Spleen (tissue), 11 donors: Measurements from ENCODE around the gene GPX7. TPM values are rescaled to one million over a fixed set of nuclear protein-coding genes. Genes with fewer than 3 reads are reported as not detected.
A peak's percentile ranks its signal among the peaks of the same experiment; 100 is the strongest.

Source experiments
- DNase-seq: peaks from one replicate; pipeline ENCODE4 v3.0.0-alpha.2; 2020
- H3K27ac ChIP-seq, 8 donors: fragments of 200-600 bp; sonication (generic) in 7 of 8; 1 replicate in 4 of 8; 2 replicates in 4 of 8; pipeline versions ENCODE4 v1.5.0 to v1.8.0; 2016 to 2021; ENCODE audit warnings: inconsistent platforms in 4 of 8, mild to moderate bottlenecking in 4 of 8, moderate library complexity in 1 of 8
- H3K27me3 ChIP-seq, 7 donors: fragments of 200-600 bp; sonication (generic) in 6 of 7; replicated peaks in 1 of 7; 1 replicate in 4 of 7; 2 replicates in 3 of 7; pipeline versions ENCODE4 v1.5.0 to v1.8.0; 2016 to 2021; ENCODE audit warnings: inconsistent platforms in 3 of 7, mild to moderate bottlenecking in 1 of 7
- H3K36me3 ChIP-seq, 6 donors: fragments of 200-600 bp; sonication (generic) in 5 of 6; 1 replicate in 4 of 6; 2 replicates in 2 of 6; pipeline versions ENCODE4 v1.5.0 to v1.8.0; 2016 to 2021; ENCODE audit warnings: inconsistent platforms in 2 of 6
- H3K4me1 ChIP-seq, 6 donors: fragments of 200-600 bp; sonication (generic) in 5 of 6; 1 replicate in 3 of 6; 2 replicates in 3 of 6; pipeline versions ENCODE4 v1.5.0 to v1.8.0; 2016 to 2021; ENCODE audit warnings: inconsistent platforms in 3 of 6
- H3K4me3 ChIP-seq, 8 donors: fragments of 200-600 bp; sonication (generic) in 7 of 8; 1 replicate in 4 of 8; 2 replicates in 4 of 8; pipeline versions ENCODE4 v1.5.0 to v1.8.0; 2016 to 2021; ENCODE audit warnings: inconsistent platforms in 4 of 8, mild to moderate bottlenecking in 4 of 8, moderate library complexity in 2 of 8
- H3K9me3 ChIP-seq, 8 donors: fragments of 200-600 bp; sonication (generic) in 7 of 8; 1 replicate in 4 of 8; 2 replicates in 4 of 8; pipeline versions ENCODE4 v1.5.0 to v1.8.0; 2016 to 2021; ENCODE audit warnings: inconsistent platforms in 4 of 8
- POLR2A ChIP-seq, 3 donors: fragments of 450-650 bp; IDR thresholded peaks; one replicate each; pipeline ENCODE4 v1.5.1; 2017; ENCODE audit warnings: antibody characterized with exemption in 3 of 3, mild to moderate bottlenecking in 1 of 3
- POLR2AphosphoS5 ChIP-seq, 3 donors: sonication (generic); formaldehyde crosslinking; IDR thresholded peaks; one replicate each; pipeline ENCODE4 v1.5.1; 2017; ENCODE audit warnings: antibody characterized with exemption in 3 of 3
- WGBS, 5 donors: extraction: QIAGEN DNeasy Blood & Tissue Kit in 3 of 5; methylation state at CpG; one replicate each; pipeline versions ENCODE4 v1.1.5 to v1.1.7; 2013 to 2018; 5-methylcytosine and 5-hydroxymethylcytosine counted together
- intact Hi-C: fragments of 100-400 bp; cut with DNase I; formaldehyde crosslinking; loops from one replicate; pipeline ENCODE4 v1.15.0; 2023; ENCODE audit warnings: low total_unique reads
- polyA plus RNA-seq, 3 donors: library from polyadenylated mRNA; stranded (reverse); fragments of 200-250 nt; gene quantifications; one replicate each; pipeline ENCODE4 v1.2.1, GENCODE V29; 2013
- total RNA-seq, 7 donors: library from RNA; depleted of rRNA in 3 of 7; stranded (reverse); fragments of >200 nt in 3 of 7; fragmentation: NEBNext Ultra II Directional in 4 of 7; extraction: Animal tissue kit (Norgen Biotek cat#: 25700) in 4 of 7; gene quantifications; one replicate each; pipeline versions ENCODE4 v1.1.0 to v1.2.1, GENCODE V29; 2016 to 2021
- TF ChIP-seq, protein P1 (sequence below), 11 experiments: fragments of 200-600 bp in 7 of 11; fragments of 450-650 bp in 4 of 11; sonication (generic) in 4 of 11; IDR thresholded peaks in 8 of 11; conservative IDR thresholded peaks in 3 of 11; 1 replicate in 7 of 11; 2 replicates in 4 of 11; pipeline versions ENCODE4 v1.4.0 to v1.8.0; 2016 to 2021; ENCODE audit warnings: antibody characterized with exemption in 11 of 11, inconsistent platforms in 4 of 11, mild to moderate bottlenecking in 1 of 11
- donor health status: healthy with polysubstance abuse.
- donor health status: DM: no; HTN: no; CAD: no; lungs with moderate emphysema.
- donor health status: DM: no; HTN: no; CAD: no.
- donor health status: Bipolar disorder and iron deficiency.
- donor health status: healthy.
- donor health status: DM: no; HTN: no; CAD: no.
- donor health status: DM: yes; HTN: yes; CAD: no.

Gene GPX7
- total and polyA plus RNA-seq, 10 donors = 6.4 to 24.7 (median 13.7) TPM

DNA sequence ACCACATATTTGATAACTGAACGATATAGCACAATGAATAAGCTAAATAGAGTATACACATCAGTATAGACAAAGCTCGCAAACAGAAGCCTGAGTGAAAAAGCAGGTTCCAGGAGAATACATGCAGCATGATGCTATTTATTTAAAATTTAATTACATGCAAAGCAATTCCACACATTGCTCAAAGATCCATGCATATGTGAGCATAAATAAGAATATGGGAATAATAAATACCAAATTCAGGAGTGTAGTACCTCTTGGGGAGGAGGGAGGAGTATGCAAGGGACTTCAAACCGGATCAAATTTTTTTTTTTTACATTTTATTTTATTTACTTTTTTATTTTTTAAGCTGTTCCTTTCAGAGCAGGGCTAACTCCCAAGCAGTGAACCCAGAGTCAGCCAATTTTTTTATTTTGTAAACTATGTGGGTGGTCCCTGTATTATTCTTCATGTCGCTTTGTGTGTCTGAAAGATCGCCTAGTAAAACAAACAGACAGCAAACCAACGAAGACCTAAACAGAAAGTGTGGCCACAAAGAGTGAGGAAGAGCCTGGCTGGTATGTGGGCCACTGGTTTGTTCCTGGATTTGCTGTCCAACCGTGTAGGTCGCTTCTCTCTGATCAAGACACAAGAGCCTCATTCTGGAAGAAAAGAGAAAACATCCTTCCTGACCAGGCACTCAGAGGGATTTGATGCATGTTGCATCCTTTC, 26.6 kb downstream of the GPX7 start:
- Histone ChIP-seq H3K27ac (no peak overlapping the region), H3K27me3 (peaks cover 0 to 34% (median 10%) of the 10 kb centered on the region in 7 donors), H3K4me1 (peaks cover 3 to 86% (median 45%) of the 10 kb centered on the region in 6 donors), H3K36me3 (no peaks in the 10 kb centered on the region), H3K9me3 (peaks cover 0 to 7% (median 1%) of the 10 kb centered on the region in 8 donors), H3K4me3 (no peak overlapping the region)
- DNase-seq = no peak
- WGBS, 5 donors = 76 to 89% (median 79%) methylated on average over 8 of the region's 8 CpGs
- TF ChIP-seq, protein P1, sequence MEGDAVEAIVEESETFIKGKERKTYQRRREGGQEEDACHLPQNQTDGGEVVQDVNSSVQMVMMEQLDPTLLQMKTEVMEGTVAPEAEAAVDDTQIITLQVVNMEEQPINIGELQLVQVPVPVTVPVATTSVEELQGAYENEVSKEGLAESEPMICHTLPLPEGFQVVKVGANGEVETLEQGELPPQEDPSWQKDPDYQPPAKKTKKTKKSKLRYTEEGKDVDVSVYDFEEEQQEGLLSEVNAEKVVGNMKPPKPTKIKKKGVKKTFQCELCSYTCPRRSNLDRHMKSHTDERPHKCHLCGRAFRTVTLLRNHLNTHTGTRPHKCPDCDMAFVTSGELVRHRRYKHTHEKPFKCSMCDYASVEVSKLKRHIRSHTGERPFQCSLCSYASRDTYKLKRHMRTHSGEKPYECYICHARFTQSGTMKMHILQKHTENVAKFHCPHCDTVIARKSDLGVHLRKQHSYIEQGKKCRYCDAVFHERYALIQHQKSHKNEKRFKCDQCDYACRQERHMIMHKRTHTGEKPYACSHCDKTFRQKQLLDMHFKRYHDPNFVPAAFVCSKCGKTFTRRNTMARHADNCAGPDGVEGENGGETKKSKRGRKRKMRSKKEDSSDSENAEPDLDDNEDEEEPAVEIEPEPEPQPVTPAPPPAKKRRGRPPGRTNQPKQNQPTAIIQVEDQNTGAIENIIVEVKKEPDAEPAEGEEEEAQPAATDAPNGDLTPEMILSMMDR (IDR thresholded peaks at IDR 0.05 in 8 of 11, conservative IDR thresholded peaks at IDR 0.05 in 3 of 11) = no peak
- no peak for TF ChIP-seq POLR2AphosphoS5 (IDR thresholded peaks at IDR 0.05)
- TF ChIP-seq POLR2A (IDR thresholded peaks at IDR 0.05) = no peak
- intact Hi-C loops = no loop called here

DNA sequence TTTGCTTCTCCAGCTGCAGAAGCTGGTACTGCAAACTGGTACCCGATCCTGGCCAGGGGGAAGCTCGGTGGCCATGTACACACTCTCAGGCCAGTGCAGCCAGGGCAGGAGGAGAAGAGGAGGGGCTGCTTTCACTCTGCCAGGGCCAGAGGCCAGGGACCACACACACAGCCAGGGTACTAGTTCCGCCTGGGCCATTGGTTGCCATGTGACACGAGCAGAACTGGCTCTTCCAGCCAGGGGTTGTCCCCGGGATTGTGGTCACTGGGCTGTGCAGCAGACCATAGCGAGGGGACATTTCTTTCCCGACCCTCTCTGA, 27.1 kb downstream of the GPX7 start:
- Histone ChIP-seq H3K27me3 (peaks cover 0 to 34% (median 10%) of the 10 kb centered on the region in 7 donors), H3K36me3 (no peaks in the 10 kb centered on the region), H3K4me1 (peaks cover 7 to 91% (median 50%) of the 10 kb centered on the region in 6 donors), H3K4me3 (no peak overlapping the region), H3K9me3 (peaks cover 0 to 2% (median 0%) of the 10 kb centered on the region in 8 donors), H3K27ac (peak overlapping the region in 1 of 8 donors; percentile 8)
- TF ChIP-seq, protein P1 (IDR thresholded peaks at IDR 0.05 in 8 of 11, conservative IDR thresholded peaks at IDR 0.05 in 3 of 11) = no peak
- TF ChIP-seq POLR2AphosphoS5 (IDR thresholded peaks at IDR 0.05) (no peak), POLR2A (IDR thresholded peaks at IDR 0.05) (no peak)
- no peak for DNase-seq
- intact Hi-C loops = no loop called here
- 64 to 83% (median 72%) methylated on average over 5 to 7 of the region's 7 CpGs for WGBS, 5 donors

DNA sequence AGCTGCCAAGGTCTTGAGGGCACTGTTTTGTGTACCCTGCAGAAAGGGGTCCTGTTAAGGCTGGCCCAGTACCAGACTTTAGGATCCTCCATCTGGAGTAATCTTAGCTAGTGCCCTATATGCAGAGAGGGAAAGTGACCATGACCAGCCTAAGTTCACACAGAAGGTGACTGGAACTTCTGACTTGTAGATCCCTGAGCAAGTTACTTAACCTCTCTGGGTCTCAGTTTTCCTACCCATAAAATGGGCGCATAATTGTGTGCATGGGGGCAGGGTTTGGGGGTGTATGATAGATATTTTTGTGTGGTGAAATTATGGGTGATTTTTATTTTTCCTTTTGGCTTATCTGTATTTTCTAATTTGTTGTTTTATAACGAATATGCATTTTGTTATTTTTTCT, 27.5 kb downstream of the GPX7 start:
- no peak overlapping the region for H3K4me3 ChIP-seq
- TF ChIP-seq POLR2AphosphoS5 (IDR thresholded peaks at IDR 0.05) (no peak), POLR2A (IDR thresholded peaks at IDR 0.05) (no peak)
- TF ChIP-seq, protein P1 (IDR thresholded peaks at IDR 0.05 in 8 of 11, conservative IDR thresholded peaks at IDR 0.05 in 3 of 11) = no peak
- no peak for DNase-seq
- intact Hi-C loops = no loop called here
- peak overlapping the region in 1 of 8 donors; percentile 8 for H3K27ac ChIP-seq
- no peaks in the 10 kb centered on the region for H3K9me3 ChIP-seq
- no peaks in the 10 kb centered on the region for H3K36me3 ChIP-seq
- WGBS, 5 donors = 89 to 92% (median 91%) methylated on average over 2 of the region's 2 CpGs
- H3K4me1 ChIP-seq = peaks cover 11 to 95% (median 54%) of the 10 kb centered on the region in 6 donors
- peaks cover 0 to 34% (median 10%) of the 10 kb centered on the region in 7 donors for H3K27me3 ChIP-seq

DNA sequence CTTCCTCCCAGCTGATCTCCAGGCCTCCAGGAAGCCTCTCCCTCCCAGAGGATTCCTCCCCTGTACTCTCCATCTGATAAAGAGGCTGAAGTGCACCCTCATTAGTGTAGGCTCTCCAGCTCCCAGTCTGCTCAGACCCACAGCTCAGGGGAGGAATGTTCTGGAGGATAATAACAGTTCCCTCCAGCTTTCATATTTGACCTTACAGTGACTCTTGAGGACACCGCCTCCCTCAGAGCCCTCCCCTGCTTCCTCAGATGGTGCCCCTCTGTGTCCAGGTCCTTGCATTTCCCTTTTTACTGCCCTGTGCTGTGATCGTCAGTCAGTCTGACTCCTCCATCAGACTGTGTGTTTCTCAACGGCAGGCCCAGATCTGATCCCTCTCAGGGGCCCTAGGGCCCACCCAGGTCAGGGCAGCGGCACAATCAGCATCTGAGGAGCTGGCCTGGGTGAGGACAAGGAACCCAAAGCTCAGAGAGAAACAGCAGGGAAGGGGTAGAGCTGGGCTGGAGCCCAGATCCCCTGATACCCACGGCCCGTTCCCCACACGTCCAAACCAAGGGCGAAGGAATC, 29.7 kb downstream of the GPX7 start:
- intact Hi-C loops = no loop called here
- Histone ChIP-seq H3K9me3 (no peaks in the 10 kb centered on the region), H3K36me3 (no peaks in the 10 kb centered on the region), H3K4me3 (peak overlapping the region in 6 of 8 donors; percentile 7 to 70 (median 48)), H3K4me1 (peaks cover 18 to 96% (median 71%) of the 10 kb centered on the region in 6 donors), H3K27ac (peak overlapping the region; percentile 71 to 95 (median 94)), H3K27me3 (peaks cover 0 to 32% (median 10%) of the 10 kb centered on the region in 7 donors)
- TF ChIP-seq, protein P1 (IDR thresholded peaks at IDR 0.05 in 8 of 11, conservative IDR thresholded peaks at IDR 0.05 in 3 of 11) = no peak
- peak in 1 of 3 donors; percentile 51 for TF ChIP-seq POLR2AphosphoS5 (IDR thresholded peaks at IDR 0.05)
- 54 to 76% (median 60%) methylated on average over 7 to 8 of the region's 8 CpGs for WGBS, 5 donors
- peak; percentile 75 for DNase-seq
